Fibroblast of skin of right biceps (primary cell): ENCODE data around the gene DBNL.
"Not testable (repeated sequence)": the region's sequence is repeated elsewhere in the genome, so short reads cannot be mapped to it uniquely, and the experiment has no call there.

Experiments
- DNase-seq: peaks from one replicate; pipeline ENCODE4 v3.0.0-alpha.2; 2013

Gene DBNL

DNA sequence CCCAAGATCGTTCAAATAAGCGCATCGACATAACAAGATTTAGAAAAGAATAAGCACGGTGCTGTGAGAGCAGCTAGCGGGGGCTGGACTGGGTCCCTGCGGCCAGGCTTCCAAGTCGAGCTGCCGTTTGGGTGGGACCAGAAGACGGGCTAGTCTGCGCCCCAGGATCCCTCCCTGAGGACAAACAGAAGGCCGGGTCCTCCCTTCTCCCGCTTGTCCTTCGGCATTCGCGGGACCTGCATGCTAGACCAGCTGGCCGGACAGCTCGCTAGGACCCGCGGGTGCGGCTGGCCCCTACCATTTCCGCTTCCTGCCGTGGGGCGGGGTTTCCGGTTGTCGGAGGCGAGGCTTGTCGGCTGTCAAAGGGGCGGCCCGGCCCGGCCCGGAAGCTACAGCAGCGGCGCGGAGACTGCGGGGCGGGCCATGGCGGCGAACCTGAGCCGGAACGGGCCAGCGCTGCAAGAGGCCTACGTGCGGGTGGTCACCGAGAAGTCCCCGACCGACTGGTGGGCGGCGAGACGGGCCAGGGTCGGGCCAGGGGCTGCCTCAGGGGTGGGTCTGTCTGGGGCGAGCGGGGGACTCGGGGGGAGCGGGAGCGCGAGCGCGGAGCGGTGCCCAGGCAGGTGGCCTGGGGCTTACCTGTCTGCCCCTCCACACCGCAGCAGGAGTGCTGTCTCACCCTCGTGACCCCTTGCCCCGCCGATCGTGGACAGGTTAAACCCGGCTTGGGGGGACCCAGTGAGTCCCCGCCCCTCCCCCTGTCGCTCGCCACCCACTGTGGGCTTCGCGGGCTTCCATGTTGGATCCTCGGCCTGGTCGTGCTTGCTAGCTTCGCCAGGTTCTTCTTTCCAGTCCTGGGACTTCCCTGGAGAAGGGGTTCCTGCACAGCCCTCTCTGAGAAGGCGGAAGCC lies at the start of gene DBNL:
Gene DBNL, plus strand, starts transcription at position 388 of the 911 bp plus-strand sequence. Its CDS starts 36 bp downstream, at position 424.
- peak; percentile 79 for DNase-seq

GRCh38 chr7:43997532-43997931 lies 47.0 kb upstream of the DBNL start, which contains the start of gene SPDYE1:
Gene SPDYE1 (plus strand): TSS chr7:43997897. CDS start chr7:43999950, 2,053 bp downstream.
- DNase-seq: not testable (repeated sequence)

- not testable (repeated sequence) for DNase-seq
These were observed 32.4 kb upstream of the DBNL start for GRCh38 chr7:44012081-44012480.

DNA sequence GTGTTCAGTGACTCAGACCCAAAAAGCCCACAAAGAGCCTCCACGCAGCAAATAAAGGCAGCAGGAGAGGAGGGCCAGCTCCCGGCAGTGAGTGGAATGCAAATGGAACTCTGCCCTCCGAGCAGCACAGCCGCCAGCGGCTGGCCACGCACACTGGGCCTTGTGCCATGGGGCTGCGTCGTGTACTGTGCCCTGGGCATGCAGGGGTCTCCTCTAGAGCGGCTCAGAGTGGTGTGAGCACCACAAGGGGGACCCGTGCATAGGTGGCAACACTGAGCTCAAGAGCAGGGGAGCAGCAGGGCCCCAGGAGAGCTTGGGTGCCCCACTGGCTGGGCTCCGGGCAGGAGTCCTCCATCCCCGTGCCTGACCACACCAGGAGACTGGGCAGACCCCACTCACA lies 29.4 kb upstream of the DBNL start:
- DNase-seq: not testable (repeated sequence)

DNA sequence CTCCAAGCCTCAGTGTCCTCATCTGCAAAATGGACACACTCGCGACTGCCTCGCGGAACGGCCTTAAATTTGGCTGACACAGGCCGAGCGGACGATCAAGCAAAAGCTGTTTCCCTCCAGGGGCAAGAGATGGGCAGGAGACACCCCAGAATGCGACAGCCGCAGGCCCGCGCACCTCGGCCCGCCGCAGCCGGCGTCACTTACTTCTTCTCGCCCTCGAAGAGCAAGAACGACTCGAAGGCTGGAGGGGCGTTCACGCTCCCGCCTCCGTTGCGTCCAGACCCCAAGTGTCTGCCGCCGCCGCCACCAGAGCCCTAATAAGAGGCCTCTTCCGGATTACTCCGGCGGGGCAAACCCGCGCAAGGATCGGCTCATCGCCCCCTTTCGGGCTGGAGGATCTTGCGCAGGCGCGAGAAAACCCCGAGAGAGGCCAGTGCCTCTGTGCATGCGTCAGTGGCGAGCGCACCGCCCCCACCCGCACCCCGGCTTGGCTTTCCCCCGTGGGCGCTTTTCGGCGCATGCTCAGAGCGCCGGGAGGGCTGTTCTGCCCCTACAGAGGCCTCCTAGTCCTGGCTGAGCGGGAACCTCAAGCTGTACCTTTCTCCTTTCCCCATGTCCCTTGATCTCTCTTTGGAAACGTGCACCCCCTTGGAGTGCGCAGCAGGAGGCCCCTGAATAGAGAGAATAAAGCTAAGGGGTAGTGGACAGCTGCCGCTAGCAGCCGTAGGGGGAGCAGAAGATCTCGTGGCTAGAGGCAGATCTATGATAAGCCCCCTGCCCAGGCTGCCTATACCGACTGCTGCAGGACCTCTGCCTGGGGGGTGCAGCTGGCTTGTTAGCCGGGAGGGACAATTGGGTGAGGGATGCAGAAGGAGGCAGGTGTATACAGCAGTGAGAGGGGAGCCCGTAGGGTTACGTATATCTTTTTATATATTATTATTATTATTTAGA lies 25.4 kb upstream of the DBNL start:
- DNase-seq: peak; percentile 96

DNA sequence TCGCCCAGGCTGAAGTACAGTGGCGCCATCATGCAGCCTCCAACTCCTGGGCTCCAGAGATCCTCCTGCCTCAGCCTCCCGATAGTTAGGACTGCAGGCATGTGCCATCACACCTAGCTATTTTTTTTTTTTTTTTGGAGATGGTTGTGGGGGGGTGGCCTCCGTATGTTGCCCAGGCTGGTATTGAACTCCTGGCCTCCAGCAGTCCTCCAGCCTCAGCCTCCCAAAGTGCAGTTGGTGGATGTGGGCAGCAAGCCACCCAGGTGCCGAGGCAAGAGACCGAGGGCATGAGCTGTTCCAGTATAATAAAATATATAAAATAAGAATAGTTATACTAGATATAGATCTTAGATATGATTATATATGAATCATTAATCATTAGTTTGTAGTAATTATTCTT lies 24.7 kb upstream of the DBNL start:
- DNase-seq: not testable (repeated sequence)

GRCh38 chr7:44022069-44022468 lies 22.4 kb upstream of the DBNL start:
- DNase-seq: not testable (repeated sequence)

GRCh38 chr7:44022796-44023467 lies 21.6 kb upstream of the DBNL start:
- not testable (repeated sequence) for DNase-seq

DNA sequence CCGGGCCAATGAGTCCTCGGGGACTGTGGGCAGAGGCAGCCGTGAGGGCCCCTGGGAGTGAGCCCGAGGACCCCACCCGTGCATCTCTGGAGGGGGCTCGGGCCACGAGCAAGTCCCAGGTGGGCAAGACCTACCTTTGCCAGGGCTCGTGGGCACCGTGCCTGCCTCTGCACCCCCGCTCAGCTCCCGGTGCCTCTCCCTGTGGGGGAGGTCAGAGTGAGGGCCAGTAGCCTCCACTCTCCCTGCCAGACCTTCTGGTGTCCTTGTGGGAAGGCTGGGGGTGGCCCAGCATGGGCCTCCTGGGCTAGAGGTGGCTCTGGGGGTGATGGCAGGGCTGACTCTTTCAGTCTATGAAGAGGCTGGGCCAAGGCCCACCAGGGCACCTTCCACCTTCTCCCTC lies 15.1 kb upstream of the DBNL start:
- not testable (repeated sequence) for DNase-seq

- DNase-seq: not testable (repeated sequence)
These were observed 14.5 kb upstream of the DBNL start for GRCh38 chr7:44030029-44030428.

DNA sequence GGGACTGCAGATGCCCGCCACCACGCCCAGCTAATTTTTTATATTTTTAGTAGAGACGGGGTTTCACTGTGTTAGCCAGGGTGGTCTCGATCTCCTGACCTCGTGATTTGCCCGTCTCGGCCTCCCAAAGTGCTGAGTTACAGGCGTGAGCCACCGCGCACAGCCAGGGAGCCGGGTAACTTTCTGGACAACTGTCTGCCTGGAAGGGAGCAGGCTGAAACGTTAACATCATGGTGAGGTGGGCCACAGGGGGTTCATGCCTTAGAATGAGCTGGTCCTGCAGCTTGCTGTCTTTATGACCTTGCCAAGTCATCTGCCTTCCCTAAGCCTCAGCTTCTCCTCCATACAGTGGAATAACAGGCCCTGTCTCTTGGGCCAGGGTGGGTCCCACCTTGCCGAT lies 13.2 kb upstream of the DBNL start:
- not testable (repeated sequence) for DNase-seq

- not testable (repeated sequence) for DNase-seq
These were observed 12.5 kb upstream of the DBNL start for GRCh38 chr7:44032031-44032430.

GRCh38 chr7:44033971-44034844 lies 10.3 kb upstream of the DBNL start:
- DNase-seq: not testable (repeated sequence)

DNA sequence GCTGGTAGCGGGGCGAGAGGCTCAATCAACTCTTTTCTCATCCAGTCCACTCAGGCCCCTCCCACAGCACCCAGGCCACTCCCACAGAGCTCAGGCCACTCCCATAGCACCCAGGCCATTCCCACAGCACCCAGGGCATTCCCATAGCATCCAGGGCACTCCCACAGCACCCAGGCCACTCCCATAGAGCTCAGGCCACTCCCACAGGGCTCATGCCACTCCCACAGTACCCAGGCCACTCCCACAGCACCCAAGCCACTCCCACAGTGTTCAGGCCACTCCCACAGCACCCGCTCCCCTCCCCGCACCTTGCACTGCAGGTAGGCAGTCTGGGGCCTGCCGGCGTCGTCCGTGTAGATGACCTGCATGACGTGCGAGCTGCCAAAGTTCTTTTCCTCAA lies 8.1 kb upstream of the DBNL start:
- peak; percentile 10 for DNase-seq

- not testable (repeated sequence) for DNase-seq
These were observed 6.6 kb upstream of the DBNL start for GRCh38 chr7:44037951-44038350.

- DNase-seq: not testable (repeated sequence)
These were observed 5.9 kb upstream of the DBNL start for GRCh38 chr7:44038553-44038952.

- DNase-seq: peak; percentile 8
These were observed 5.4 kb upstream of the DBNL start for GRCh38 chr7:44038961-44039558.

GRCh38 chr7:44039800-44040492 lies 4.6 kb upstream of the DBNL start:
- DNase-seq: not testable (repeated sequence)

DNA sequence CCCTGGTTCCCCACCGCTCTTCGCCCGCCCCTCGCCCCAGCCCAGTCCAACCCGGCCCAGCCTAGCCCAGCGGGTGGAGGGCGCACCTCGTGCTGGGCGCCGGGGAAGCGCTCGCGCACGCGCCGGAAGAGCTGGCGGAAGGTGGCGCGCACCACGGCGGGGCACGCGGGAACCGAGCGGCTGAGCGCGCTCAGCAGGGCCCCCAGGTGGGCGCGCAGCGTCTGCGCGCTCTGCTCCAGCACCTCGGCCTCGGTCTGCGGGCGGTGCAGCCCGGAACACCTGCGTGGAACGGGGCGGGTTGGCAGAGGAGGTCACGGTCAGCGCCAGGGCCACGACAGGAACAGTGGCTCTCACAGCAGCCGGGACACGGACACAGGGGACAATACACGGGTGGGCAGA lies 4.0 kb upstream of the DBNL start:
- DNase-seq: not testable (repeated sequence)

- DNase-seq: no peak
These were observed 2.3 kb upstream of the DBNL start for GRCh38 chr7:44042221-44042620.
